Lower leg skin (tissue), 4 donors: Measurements from ENCODE around the gene CCDC177. TPM values are rescaled to one million over a fixed set of nuclear protein-coding genes. Genes with fewer than 3 reads are reported as not detected.

Experiments
- DNase-seq, 2 donors: peaks; one replicate each; pipeline ENCODE4 v3.0.0-alpha.2; 2019; ENCODE audit warnings: low spot score in 2 of 2
- H3K4me3 ChIP-seq: fragments of 200-600 bp; sonication (generic); 2 replicates; pipeline ENCODE4 v1.5.1; 2017; ENCODE audit warnings: mild to moderate bottlenecking, low read depth; ENCODE audit not compliant: poor library complexity, severe bottlenecking
- POLR2A ChIP-seq, 2 donors: fragments of 450-650 bp; IDR thresholded peaks; one replicate each; pipeline ENCODE4 v1.6.1; 2016 to 2017; ENCODE audit warnings: antibody characterized with exemption in 2 of 2, mild to moderate bottlenecking in 1 of 2, moderate library complexity in 1 of 2
- WGBS, 2 donors: methylation state at CpG; one replicate each; pipeline ENCODE4 v1.1.5; 2018; 5-methylcytosine and 5-hydroxymethylcytosine counted together
- intact Hi-C: fragments of 100-400 bp; cut with DNase I; formaldehyde crosslinking; loops from one replicate; pipeline ENCODE4 v1.15.0; 2023; ENCODE audit warnings: low total_unique reads
- total RNA-seq, 4 donors: library from RNA; depleted of rRNA; stranded (reverse); fragments of >200 nt; gene quantifications; one replicate each; pipeline ENCODE4 v1.1.0, GENCODE V29; 2016
- TF ChIP-seq, protein P1 (sequence below), 3 donors: fragments of 450-650 bp; IDR thresholded peaks; one replicate each; pipeline ENCODE4 v1.5.1; 2016; ENCODE audit warnings: antibody characterized with exemption in 3 of 3, mild to moderate bottlenecking in 3 of 3, moderate library complexity in 2 of 3

CCDC177 gene
- total RNA-seq, 4 donors from 2014 or later = 0.12 to 0.19 TPM; not detected in 2

DNA sequence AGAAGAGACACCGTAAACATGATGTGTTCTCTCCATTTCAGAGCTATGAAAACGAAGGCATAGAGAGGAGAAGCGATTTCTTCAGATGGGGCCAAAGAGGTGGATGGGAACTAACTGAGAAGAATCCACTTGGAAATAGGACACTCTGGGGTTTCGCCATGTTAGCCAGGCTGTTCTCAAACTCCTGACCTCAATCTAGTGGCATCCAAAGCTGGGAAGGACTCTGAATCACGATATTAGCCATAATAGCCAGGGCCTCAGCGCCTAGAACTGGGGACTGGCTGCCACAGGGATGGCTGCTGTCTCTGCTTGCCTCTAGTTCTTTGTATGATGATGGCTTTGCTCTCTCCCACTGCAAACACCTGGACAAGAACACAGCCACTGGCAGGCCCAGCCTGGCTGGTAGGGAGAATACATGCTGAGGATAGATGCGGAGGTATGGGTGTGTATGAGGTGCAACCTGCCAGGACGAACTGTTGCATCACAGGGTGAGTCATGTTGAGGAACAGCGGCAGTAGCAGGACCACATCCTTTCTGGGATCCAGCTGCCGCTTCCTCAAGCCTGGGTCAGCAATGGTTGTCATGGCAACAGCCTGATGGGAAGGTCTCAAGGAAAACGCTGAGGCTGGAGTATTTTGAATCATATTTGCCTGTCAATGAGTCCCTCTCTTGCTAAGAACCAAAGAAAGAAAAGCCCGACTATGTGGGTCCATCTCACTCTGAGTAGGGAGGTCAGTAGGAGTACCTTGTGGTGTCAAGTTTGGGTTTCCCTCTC, 31.1 kb downstream of the CCDC177 start:
- WGBS, 2 donors = 42 to 48% methylated on average over 12 of the region's 12 CpGs
- intact Hi-C loops = no loop called here
- H3K4me3 ChIP-seq = no peak overlapping the region
- TF ChIP-seq, protein P1, sequence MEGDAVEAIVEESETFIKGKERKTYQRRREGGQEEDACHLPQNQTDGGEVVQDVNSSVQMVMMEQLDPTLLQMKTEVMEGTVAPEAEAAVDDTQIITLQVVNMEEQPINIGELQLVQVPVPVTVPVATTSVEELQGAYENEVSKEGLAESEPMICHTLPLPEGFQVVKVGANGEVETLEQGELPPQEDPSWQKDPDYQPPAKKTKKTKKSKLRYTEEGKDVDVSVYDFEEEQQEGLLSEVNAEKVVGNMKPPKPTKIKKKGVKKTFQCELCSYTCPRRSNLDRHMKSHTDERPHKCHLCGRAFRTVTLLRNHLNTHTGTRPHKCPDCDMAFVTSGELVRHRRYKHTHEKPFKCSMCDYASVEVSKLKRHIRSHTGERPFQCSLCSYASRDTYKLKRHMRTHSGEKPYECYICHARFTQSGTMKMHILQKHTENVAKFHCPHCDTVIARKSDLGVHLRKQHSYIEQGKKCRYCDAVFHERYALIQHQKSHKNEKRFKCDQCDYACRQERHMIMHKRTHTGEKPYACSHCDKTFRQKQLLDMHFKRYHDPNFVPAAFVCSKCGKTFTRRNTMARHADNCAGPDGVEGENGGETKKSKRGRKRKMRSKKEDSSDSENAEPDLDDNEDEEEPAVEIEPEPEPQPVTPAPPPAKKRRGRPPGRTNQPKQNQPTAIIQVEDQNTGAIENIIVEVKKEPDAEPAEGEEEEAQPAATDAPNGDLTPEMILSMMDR (IDR thresholded peaks at IDR 0.05) = no peak
- TF ChIP-seq POLR2A (IDR thresholded peaks at IDR 0.05) = no peak
- DNase-seq = peak in 1 of 2 donors; percentile 72

DNA sequence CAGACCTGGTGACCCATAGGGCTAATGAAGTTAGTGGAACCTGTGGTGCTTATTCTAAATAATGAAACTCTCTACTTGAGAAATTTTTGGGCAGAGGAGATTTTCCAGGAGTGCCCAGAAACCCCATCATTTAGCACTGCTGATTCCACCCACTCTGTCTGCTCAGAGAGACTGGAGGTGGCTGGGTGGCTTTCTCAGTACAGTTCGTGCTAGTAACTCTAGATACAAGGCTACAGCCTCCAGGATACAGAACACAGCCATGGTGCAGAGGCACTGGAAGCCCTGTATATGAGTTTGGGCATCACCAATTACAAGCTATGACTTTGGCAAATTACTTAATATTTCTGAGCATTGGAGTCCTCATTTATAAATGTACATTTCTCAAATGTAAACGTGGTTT, 32.4 kb downstream of the CCDC177 start:
- no peak for TF ChIP-seq POLR2A (IDR thresholded peaks at IDR 0.05)
- TF ChIP-seq, protein P1 (IDR thresholded peaks at IDR 0.05) = no peak
- 70 to 73% methylated on average over 2 of the region's 2 CpGs for WGBS, 2 donors
- H3K4me3 ChIP-seq = no peak overlapping the region
- DNase-seq = no peak
- intact Hi-C loops = no loop called here

DNA sequence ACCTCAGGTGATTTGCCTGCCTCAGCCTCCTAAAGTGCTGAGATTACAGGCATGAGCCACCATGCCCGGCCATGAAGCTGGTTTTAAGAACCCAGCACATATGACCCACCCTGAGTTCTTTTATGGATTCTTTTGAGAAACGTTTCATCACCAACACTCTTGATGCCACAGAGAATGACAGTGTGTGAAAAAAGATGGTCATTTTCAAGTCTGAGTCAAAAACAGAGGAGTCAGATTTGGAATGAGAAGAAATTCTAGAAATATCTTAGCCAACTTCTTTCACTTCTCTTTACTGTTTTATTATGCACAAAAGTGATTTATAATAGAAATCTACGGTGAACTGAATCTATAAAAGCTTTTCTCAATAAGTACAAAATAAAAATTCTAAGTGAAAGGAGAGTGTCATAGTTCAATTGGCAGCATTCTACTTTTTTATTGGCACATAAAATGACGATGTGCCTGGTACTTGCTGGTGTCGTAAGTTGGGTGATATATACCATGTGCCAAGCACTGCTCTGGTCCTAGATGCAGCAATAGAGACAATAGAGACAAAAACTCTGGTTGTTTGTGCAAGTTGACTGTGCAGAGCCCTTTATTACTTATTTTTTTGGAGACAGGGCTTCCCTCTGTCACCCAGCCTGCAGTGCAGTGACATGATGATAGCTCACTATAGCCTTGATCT, 33.9 kb downstream of the CCDC177 start:
- 54% methylated on average over 5 of the region's 5 CpGs for WGBS, 2 donors
- TF ChIP-seq POLR2A (IDR thresholded peaks at IDR 0.05) = no peak
- TF ChIP-seq, protein P1 (IDR thresholded peaks at IDR 0.05) = no peak
- no peak for DNase-seq

DNA sequence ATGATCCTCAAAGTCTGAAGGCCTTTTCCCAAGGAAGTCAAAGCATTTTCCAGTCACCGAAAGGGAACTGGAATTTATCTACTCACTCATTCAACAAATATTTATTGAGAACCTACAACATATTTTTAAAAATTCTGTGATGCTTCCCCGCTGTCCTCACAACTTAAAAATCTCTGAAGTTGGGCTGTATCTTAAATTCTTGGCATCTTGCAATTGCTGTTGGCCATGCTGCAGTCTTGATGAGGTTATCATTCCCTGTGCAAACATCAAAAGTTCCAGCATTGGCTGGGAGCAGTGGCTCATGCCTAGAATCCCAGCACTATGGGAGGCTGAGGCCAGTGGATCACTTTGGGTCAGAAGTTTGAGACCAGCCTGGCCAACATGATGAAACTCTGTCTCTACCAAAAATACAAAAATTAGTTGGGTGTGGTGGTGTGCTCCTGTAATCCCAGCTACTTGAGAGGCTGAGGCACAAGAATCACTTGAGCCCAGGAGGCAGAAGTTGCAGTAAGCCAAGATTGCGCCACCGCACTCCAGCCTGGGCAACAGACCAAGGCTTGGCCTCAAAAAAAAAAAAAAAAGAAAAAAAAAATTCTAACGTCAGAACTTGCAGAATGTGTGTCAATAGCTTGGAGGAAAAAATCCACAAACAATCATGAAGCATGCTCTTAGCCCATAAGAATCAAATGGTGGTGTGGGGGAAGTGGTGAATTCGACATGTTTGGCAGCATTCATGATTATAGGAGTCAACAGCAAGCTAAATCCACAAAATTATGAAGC, 34.9 kb downstream of the CCDC177 start:
- DNase-seq = peak in 1 of 2 donors; percentile 22
- TF ChIP-seq POLR2A (IDR thresholded peaks at IDR 0.05) = no peak
- TF ChIP-seq, protein P1 (IDR thresholded peaks at IDR 0.05) = no peak
- intact Hi-C loops = loop anchor here (5.0 kb wide), 1 partner anchor 37 kb away; no protein-coding TSS in a partner anchor
- WGBS, 2 donors = 39 to 41% methylated on average over 6 of the region's 6 CpGs
- H3K4me3 ChIP-seq = no peak overlapping the region

More for the DNA sequence above, 33.9 kb downstream of the CCDC177 start:
- H3K4me3 ChIP-seq = no peak overlapping the region
- intact Hi-C loops = no loop called here

DNA sequence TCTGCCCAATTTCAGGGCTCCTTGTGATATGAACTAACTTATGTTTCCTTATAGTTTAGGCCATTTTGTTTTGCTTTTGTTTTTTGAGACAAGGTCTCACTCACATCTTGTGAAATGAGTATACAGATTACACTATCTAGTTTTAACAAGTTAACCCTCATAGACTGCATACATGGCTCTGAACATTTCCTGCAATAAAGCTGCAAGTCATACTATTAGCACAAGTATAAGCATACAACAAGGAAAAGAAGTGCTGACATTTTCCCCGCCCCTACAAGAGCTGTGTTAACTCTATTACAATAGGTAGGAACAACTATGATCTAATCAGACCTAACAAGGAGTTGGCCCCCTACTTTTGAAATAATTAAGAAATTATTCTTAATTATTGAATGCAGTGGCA, 35.9 kb downstream of the CCDC177 start:
- H3K4me3 ChIP-seq = no peak overlapping the region
- intact Hi-C loops = loop anchor here (5.0 kb wide), 1 partner anchor 39 kb away; no protein-coding TSS in a partner anchor
- no peak for DNase-seq
- no peak for TF ChIP-seq POLR2A (IDR thresholded peaks at IDR 0.05)
- TF ChIP-seq, protein P1 (IDR thresholded peaks at IDR 0.05) = no peak
- WGBS, 2 donors = 97 to 100% methylated on average over 1 of the region's 1 CpG
